OCI-M2 (cell line): ENCODE results near the gene SETBP1.

Experiments used
- DNase-seq: peaks from one replicate; lab custom pipeline; 2025; ENCODE audit not compliant: unreplicated experiment; lab: John Stamatoyannopoulos, UW

The SETBP1 gene

DNA sequence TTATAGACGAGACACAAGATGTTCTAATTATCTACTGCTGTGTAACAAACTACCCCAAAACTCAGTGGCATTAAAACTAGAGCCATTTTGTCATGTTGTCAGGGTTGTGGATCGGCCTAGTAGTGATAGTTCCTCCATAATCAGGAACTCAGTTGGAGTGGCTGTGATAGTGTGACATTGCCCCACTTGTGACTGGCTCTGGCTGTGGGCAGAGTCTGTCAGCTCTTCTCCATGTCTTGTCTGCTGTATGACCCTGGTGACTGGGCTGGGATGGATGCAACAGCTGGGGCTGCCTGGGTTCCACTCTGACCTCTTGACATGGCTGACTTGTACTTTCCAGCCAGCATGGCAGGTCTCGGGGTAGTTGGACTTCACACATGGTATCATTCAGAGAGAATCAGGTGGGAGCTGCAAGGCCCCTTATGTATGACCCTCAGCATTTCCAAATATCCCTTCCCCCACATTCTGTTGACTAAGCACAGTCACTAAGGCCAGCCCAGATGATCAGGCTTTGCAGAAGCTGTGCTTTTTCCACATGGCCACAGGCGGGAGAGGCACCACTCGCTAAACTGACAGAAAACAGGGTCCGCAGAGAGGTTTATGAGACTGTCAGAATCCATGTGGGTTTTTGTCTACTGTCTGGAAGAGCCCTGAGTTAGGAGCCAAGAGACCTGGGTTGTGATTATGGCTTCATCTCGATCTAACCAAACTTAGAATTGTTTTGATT is 50.3 kb downstream of the SETBP1 start:
- no peak for DNase-seq

GRCh38 chr18:44731530-44732237 is 51.0 kb downstream of the SETBP1 start:
- no peak for DNase-seq

- no peak for DNase-seq
Measured at GRCh38 chr18:44732238-44732563, 51.5 kb downstream of the SETBP1 start.

GRCh38 chr18:44732599-44732998 is 51.9 kb downstream of the SETBP1 start:
- DNase-seq = no peak

DNA sequence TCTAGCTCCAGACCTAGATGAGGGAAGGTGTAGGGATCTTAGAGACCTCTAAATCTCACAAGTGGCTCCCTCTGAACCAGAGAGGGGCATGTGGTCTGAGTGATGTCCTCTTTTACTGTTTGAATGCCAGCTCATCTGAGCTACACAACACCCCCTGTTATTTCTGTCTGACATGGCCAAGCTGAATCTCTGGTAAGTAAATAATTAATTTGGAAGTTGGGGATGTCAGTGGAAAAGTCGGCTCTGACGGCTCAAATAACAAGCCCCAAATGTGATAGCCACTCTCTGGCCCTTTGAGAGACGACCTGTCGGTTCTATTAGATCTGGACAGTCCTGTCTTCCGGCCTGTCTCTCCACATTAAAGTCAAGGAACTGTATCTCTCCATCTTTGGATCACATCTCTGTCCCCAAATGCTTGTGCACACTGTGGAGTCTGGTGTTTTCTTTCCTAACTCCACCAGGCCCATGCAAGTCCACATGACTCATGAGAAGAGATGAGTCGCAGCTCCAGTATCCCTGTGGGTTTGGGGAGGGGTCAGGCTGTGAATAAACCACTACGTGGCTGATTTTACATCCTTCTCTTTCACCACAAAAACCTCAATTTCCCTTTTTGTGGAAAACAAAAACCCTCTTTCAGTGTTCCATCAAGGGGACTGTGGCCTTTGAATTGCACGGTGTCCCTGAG is 52.5 kb downstream of the SETBP1 start:
- DNase-seq = no peak

GRCh38 chr18:44733754-44734465 is 53.2 kb downstream of the SETBP1 start:
- no peak for DNase-seq

DNA sequence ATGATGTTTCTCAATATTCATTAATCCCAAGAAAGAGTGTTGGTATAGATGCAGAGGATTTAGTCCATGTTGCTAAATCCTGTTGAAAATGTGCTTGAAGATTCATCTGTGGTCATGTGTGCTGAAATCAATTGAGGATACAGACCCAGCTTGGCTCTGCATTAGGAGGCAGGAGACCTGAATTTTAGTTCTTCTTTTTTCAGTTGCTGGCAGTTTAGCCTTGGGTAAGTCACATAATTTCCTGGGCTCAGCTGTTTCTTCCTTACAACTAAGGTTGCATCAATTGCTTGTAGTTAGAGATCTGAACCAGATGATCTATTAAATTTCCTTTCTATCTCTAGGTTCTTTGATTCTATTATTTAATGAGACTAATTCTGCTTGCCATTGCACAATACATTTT is 54.4 kb downstream of the SETBP1 start:
- DNase-seq = no peak

DNA sequence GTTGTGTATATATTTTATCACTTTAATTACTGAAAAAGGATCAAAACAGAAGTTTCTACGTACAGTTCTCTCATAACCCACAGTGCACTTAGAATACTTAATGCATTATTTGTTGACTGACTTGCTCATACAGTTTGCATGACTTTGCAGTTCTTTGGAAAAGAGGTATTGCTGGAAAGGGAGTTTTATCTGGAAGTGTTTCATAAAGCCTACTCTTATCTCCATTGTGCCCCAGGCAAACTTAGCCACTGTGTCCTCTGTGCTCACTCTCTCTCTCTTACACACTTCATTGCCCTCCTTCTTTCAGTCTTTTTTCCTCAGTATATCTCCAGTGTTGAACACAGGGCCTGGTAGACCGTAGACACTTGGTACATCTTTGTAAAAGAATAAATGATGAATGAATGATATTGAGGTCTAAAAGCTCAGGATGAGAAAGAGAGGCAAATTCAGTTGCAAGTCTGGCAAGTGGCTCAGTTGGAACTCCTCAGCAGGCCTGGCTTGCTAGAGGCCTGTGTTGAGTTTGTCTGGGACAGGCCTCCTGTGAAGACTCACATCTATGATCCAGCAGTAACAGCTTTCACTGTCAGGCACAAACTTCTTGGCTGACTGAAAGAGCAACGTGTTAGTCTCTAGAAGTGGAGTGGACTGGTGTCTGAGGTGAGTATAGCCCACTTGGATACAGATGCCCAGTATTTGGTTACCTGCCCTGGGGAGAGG is 56.1 kb downstream of the SETBP1 start:
- no peak for DNase-seq

DNA sequence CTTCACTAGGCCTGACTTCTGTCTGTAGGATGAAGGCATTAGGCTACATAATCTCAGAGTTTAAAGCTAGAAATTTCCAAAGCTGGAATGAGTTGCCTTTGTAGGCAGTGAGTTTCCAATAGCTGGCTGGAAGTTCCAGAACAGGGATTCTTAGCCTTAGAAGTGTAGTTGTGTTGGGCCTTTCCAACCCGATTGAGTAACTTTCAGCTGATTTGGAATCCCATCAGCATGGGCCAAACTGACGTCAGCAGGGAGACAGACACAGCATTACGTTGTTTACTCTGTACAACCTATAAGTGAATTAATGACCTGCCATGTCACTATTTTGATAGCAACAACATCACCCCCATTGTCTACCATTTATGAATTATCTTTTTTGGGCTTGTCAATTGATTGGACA is 56.9 kb downstream of the SETBP1 start:
- no peak for DNase-seq

- DNase-seq = no peak
Measured at GRCh38 chr18:44740000-44740399, 59.3 kb downstream of the SETBP1 start.

DNA sequence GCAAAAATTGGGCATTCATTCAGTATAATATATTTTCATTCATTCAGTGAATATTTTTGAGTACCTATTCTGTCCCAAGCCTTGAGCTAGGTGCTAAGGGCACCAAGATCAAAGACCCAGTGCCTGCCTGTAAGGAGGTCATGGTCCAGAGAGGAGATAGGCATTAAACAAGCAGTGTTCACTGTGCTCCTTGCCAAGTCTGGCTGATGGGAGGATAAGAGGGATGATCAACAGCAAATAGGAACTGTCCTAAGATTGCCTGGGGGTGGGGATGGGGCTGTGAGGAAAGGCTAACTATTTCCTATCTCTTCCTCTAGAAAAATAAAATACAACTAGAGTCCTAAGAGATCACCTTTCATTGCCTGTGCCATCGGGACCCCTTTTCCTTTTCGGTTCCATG is 60.4 kb downstream of the SETBP1 start:
- DNase-seq = no peak

DNA sequence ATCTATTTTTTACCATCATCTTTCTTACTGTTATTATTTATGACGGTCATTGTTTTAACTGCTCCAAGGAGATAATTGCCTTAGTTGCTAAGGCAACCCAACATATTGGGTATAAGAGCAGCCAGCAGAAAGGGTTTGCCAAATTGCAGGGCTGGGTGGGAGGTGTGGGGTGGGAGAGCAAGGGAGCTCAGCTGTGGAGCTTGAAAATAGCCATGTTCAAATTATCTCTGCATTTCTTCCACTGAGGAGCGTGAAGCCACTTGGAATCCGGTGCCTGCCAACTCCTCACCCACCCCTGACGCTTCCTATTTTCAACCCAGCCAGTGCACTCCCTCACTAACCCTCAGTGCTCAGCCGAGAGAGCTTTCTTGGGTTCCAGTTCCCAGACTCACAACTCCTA is 60.8 kb downstream of the SETBP1 start:
- no peak for DNase-seq

GRCh38 chr18:44742126-44742525 is 61.4 kb downstream of the SETBP1 start:
- no peak for DNase-seq

DNA sequence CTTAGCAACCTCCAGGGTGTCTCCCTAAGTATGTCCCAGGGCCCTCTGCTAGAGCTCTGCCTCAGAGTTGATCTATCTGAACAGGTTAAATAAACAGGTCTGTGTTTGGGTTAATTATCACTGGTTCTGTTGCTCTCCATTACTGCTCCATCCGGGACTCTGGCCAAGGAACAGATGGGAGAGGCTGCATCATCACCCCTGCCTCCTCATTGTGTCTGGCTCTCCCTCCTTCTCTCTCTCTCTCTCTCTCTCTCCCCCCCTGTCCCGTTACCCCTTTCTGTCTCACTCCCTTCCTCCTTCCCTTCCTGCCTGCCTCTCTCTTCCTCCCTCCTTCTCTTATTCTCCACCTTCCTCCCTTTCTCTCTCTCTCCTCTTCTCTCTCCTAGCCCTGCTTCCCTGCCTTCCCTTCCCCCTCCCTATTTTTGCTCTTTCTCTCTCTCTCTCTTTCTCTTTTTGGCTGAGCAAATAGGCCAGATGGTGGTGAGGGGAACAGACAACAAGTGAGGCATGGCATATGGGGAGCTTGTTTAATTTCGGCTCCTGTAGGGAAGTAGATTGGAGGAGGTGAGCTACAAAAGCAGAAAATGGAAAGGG is 62.1 kb downstream of the SETBP1 start:
- no peak for DNase-seq

DNA sequence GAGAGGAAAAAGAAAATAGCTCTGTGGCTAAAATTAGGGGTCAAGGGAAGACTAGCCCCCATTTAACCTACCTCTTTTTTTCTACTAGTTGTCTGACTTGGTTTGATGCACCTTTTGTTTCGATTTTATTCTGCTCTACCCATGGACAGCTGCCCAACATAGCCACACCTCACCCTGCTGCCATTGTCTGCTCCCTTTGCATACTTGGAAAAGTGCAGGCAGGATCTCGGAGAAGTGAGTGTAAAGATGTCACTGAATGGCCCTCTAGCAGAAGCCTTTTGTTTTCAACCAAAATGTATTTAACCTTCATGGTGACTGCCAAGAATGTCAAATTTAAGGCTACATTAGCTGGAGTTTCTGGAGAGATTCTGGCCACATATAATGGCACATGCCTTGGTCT is 62.9 kb downstream of the SETBP1 start:
- no peak for DNase-seq

DNA sequence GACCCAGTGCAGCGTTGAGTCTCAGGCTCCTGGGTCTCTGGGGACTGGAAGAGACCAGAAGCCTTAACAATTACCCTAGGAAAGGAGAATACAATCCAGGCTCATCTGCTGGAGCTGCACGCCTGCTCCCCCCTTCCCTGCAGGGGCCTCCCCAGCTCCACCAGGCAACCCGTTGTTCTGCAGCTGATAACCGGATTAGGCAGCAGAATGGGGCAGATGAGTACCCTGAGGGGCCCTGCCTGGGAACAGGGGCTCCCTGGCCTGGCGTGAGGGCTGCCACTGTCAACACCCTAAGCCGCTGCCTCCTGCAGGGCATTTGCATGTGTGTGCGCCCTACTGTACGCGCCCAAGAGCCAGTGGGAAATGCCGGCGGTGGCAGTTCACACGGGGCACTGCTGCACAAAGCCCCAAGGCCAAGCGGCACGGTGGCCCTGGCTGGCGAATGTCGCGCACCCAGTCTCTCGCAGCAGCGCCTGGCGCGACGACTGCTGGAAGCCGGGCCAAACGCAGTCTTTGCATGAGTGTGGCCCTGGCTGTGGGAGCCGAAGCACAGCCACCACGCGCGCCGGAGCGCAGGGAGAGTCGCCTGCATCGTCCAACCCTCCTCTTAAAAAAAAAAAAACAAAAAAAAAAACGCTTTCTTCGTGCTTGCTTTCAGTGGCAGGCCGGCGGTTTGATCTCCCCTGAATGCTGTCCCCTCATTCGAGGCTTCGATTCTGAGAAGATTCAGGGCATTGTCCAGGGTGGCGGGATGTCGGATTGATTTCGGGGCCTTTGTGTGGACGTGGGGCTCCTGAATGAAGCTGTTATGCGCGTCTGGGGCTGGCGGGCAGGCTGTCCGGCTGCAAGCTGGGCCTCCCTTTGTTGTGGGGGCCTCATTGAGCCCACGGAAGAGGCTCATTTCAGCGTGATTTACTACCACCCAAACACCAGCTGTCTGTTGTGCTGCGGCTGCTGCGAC is 63.8 kb downstream of the SETBP1 start:
- no peak for DNase-seq

GRCh38 chr18:44747157-44747556 is 66.5 kb downstream of the SETBP1 start:
- DNase-seq = no peak

GRCh38 chr18:44748582-44748981 is 67.9 kb downstream of the SETBP1 start:
- DNase-seq = no peak

DNA sequence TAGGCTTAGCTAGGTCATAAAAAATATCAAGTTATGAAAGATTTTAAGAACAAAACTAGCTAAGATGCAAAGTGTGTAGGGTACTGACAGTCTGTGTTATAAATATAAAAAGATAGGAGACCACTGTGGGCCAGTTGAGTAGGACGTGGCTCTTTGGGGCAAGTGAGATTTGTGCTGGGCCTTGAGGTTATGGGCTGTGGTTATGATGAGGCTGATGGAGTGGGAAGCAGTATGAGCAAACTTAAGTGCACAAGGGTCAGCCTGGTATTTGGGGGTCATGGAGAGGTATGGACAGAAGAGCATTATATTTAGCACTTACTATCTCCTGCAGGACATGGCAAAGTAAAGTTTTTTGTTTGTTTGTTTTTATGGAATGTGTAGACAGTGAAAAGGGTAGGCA is 70.1 kb downstream of the SETBP1 start:
- no peak for DNase-seq

DNA sequence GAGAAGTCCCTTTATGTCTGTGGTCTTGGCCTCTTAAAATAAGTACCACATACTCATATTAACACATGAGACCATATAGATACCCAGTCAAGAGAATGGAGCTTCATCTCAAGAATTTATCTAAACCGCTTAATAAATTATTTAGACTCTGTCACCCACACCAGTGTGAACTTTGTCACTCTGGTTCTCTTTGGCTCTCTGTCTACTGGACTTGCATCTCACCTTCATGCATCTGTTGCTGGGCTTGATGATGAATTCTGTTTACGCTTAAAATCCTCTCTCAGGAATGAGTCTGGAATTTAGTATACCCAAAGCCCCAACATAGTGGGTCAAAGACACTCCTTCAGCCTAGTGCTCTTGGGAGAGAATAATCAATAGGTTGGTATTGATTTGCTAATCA is 73.9 kb downstream of the SETBP1 start:
- DNase-seq = no peak
